Neuronal stem cell (in vitro differentiated cells): Measurements from ENCODE around the gene SLC6A1.

Experiments
- DNase-seq: peaks from one replicate; pipeline ENCODE4 v3.0.0-alpha.2; 2013; ENCODE audit warnings: low spot score
- H2AFZ ChIP-seq: one replicate; pipeline ENCODE4 v1.6.1; 2013; ENCODE audit warnings: mild to moderate bottlenecking, low read length, inconsistent platforms
- H2AK5ac ChIP-seq: 2 replicates; pipeline ENCODE4 v1.6.1; 2013; ENCODE audit warnings: low read depth, mild to moderate bottlenecking, inconsistent platforms, low read length, moderate library complexity, mixed read lengths
- H2BK120ac ChIP-seq: 2 replicates; pipeline ENCODE4 v1.6.1; 2013; ENCODE audit warnings: low read depth, mild to moderate bottlenecking, inconsistent platforms, low read length, moderate library complexity, mixed read lengths
- H2BK12ac ChIP-seq: one replicate; pipeline ENCODE4 v1.6.1; 2013; ENCODE audit warnings: low read length, inconsistent platforms
- H2BK15ac ChIP-seq: 2 replicates; pipeline ENCODE4 v1.6.1; 2013; ENCODE audit warnings: mild to moderate bottlenecking, low read length, inconsistent platforms, mixed read lengths
- H2BK5ac ChIP-seq: one replicate; pipeline ENCODE4 v1.6.1; 2013; ENCODE audit warnings: inconsistent platforms, mild to moderate bottlenecking, low read length, moderate library complexity
- H3K14ac ChIP-seq: one replicate; pipeline ENCODE4 v1.6.1; 2013; ENCODE audit warnings: low read length, inconsistent platforms
- H3K18ac ChIP-seq: 2 replicates; pipeline ENCODE4 v1.6.1; 2013; ENCODE audit warnings: low read length, inconsistent platforms
- H3K23ac ChIP-seq: 2 replicates; pipeline ENCODE4 v1.6.1; 2013; ENCODE audit warnings: low read depth, mild to moderate bottlenecking, mixed read lengths, low read length, inconsistent platforms; ENCODE audit not compliant: poor library complexity
- H3K27ac ChIP-seq: replicated peaks from 3 replicates; pipeline ENCODE4 v1.5.1; 2013; ENCODE audit warnings: low read length, inconsistent platforms
- H3K27me3 ChIP-seq, 3 experiments: 2 replicates each; pipeline ENCODE4 v1.6.1; 2013; ENCODE audit warnings: low read length in 3 of 3, mild to moderate bottlenecking in 2 of 3, inconsistent platforms in 1 of 3, low read depth in 1 of 3, mixed read lengths in 1 of 3, moderate library complexity in 1 of 3; ENCODE audit not compliant: control insufficient read depth in 3 of 3, insufficient read depth in 3 of 3
- H3K36me3 ChIP-seq, 2 donors: replicated peaks in 1 of 2; 2 replicates each; pipeline ENCODE4 v1.6.1; 2013; ENCODE audit warnings: low read length in 2 of 2; ENCODE audit not compliant: control insufficient read depth in 2 of 2, insufficient read depth in 2 of 2
- H3K4ac ChIP-seq: 2 replicates; pipeline ENCODE4 v1.6.1; 2013; ENCODE audit warnings: inconsistent platforms, mild to moderate bottlenecking, low read length, moderate library complexity
- H3K4me1 ChIP-seq, 2 donors: 1 replicate in 1 of 2; 2 replicates in 1 of 2; pipeline ENCODE4 v1.6.1; 2013; ENCODE audit warnings: low read length in 2 of 2, low read depth in 1 of 2; ENCODE audit not compliant: control insufficient read depth in 2 of 2, insufficient read depth in 1 of 2
- H3K4me2 ChIP-seq: one replicate; pipeline ENCODE4 v1.6.1; 2013; ENCODE audit warnings: mild to moderate bottlenecking, low read length, inconsistent platforms; ENCODE audit not compliant: insufficient read depth, poor library complexity, severe bottlenecking
- H3K4me3 ChIP-seq, 2 donors: 2 replicates each; pipeline ENCODE4 v1.5.1; 2013; ENCODE audit warnings: low read length in 2 of 2, mild to moderate bottlenecking in 2 of 2, inconsistent platforms in 1 of 2, moderate library complexity in 1 of 2
- H3K79me1 ChIP-seq: one replicate; pipeline ENCODE4 v1.6.1; 2013; ENCODE audit warnings: low read depth, mild to moderate bottlenecking, inconsistent platforms, low read length, moderate library complexity
- H3K9ac ChIP-seq: one replicate; pipeline ENCODE4 v1.6.1; 2013; ENCODE audit warnings: mild to moderate bottlenecking, low read depth, low read length, inconsistent platforms; ENCODE audit not compliant: poor library complexity
- H3K9me3 ChIP-seq, 2 donors: replicated peaks in 1 of 2; 2 replicates each; pipeline versions ENCODE3 to v1.6.1; 2013; ENCODE audit warnings: low read length in 2 of 2, mild to moderate bottlenecking in 2 of 2, inconsistent platforms in 1 of 2, low read depth in 1 of 2, mixed read lengths in 1 of 2, moderate library complexity in 1 of 2; ENCODE audit not compliant: control insufficient read depth in 2 of 2, insufficient read depth in 1 of 2
- H4K8ac ChIP-seq: one replicate; pipeline ENCODE4 v1.6.1; 2013; ENCODE audit warnings: low read depth, mild to moderate bottlenecking, inconsistent platforms, low read length, moderate library complexity
- H4K91ac ChIP-seq: one replicate; pipeline ENCODE4 v1.6.1; 2013; ENCODE audit warnings: low read length, low read depth, mild to moderate bottlenecking, inconsistent platforms; ENCODE audit not compliant: poor library complexity
- WGBS, 2 donors: extraction: QIAGEN DNeasy Blood & Tissue Kit; methylation state at CpG; one replicate each; pipeline ENCODE4 v1.1.7; 2013; ENCODE audit warnings: missing lambda C conversion rate in 2 of 2, mixed read lengths in 1 of 2; ENCODE audit not compliant: insufficient read length in 2 of 2, insufficient replicate concordance in 1 of 2; ENCODE audit errors: extremely low coverage in 2 of 2; 5-methylcytosine and 5-hydroxymethylcytosine counted together

The SLC6A1 gene

GRCh38 chr3:10962481-10963036 is 30.0 kb upstream of the SLC6A1 start:
- no peak overlapping the region for H2BK15ac ChIP-seq
- H3K4ac ChIP-seq: no peak overlapping the region
- H3K27ac ChIP-seq: no peak overlapping the region
- H3K4me3 ChIP-seq: no peak overlapping the region
- H3K18ac ChIP-seq: no peak overlapping the region
- H3K36me3 ChIP-seq: no peaks in the 10 kb centered on the region
- H2AK5ac ChIP-seq: no peak overlapping the region
- peaks cover 0 to 3% (median 0%) of the 10 kb centered on the region in 3 experiments for H3K27me3 ChIP-seq
- H3K14ac ChIP-seq: no peak overlapping the region
- peaks cover 2% of the 10 kb centered on the region for H3K79me1 ChIP-seq
- no CpG with 5 or more reads among the region's 5 CpGs for WGBS, 2 donors
- no peak overlapping the region for H2AFZ ChIP-seq
- H3K4me1 ChIP-seq: no peaks in the 10 kb centered on the region
- no peak for DNase-seq
- no peaks in the 10 kb centered on the region for H3K9me3 ChIP-seq
- no peak overlapping the region for H4K91ac ChIP-seq
- no peak overlapping the region for H2BK120ac ChIP-seq
- no peak overlapping the region for H2BK12ac ChIP-seq
- H2BK5ac ChIP-seq: no peak overlapping the region
- no peak overlapping the region for H3K9ac ChIP-seq
- no peak overlapping the region for H3K4me2 ChIP-seq
- H4K8ac ChIP-seq: no peak overlapping the region
- no peak overlapping the region for H3K23ac ChIP-seq

- Histone ChIP-seq H3K4me1 (no peaks in the 10 kb centered on the region), H2BK15ac (no peak overlapping the region), H3K4ac (no peak overlapping the region), H2AK5ac (no peak overlapping the region), H2BK120ac (no peak overlapping the region), H3K4me2 (no peak overlapping the region), H3K9ac (no peak overlapping the region), H3K27me3 (peaks cover 0 to 3% (median 0%) of the 10 kb centered on the region in 3 experiments), H2BK5ac (no peak overlapping the region), H4K91ac (no peak overlapping the region), H3K4me3 (no peak overlapping the region), H3K36me3 (no peaks in the 10 kb centered on the region), H3K18ac (no peak overlapping the region), H2BK12ac (no peak overlapping the region), H3K23ac (no peak overlapping the region), H3K79me1 (peaks cover 2% of the 10 kb centered on the region), H3K27ac (no peak overlapping the region), H3K9me3 (no peaks in the 10 kb centered on the region), H2AFZ (no peak overlapping the region), H3K14ac (no peak overlapping the region), H4K8ac (no peak overlapping the region)
- no CpG with 5 or more reads among the region's 6 CpGs for WGBS, 2 donors
- DNase-seq: peak; percentile 69
Observed at GRCh38 chr3:10964537-10965167, 27.9 kb upstream of the SLC6A1 start.

GRCh38 chr3:10968401-10968800 is 24.1 kb upstream of the SLC6A1 start:
- H3K27me3 ChIP-seq: peaks cover 0 to 1% (median 0%) of the 10 kb centered on the region in 3 experiments
- no peak overlapping the region for H2BK120ac ChIP-seq
- H3K4me1 ChIP-seq: no peaks in the 10 kb centered on the region
- no peaks in the 10 kb centered on the region for H3K9me3 ChIP-seq
- no peak overlapping the region for H4K8ac ChIP-seq
- no peak overlapping the region for H2AFZ ChIP-seq
- DNase-seq: no peak
- no peak overlapping the region for H3K4ac ChIP-seq
- H3K27ac ChIP-seq: no peak overlapping the region
- H4K91ac ChIP-seq: no peak overlapping the region
- no peak overlapping the region for H3K4me3 ChIP-seq
- no peak overlapping the region for H3K4me2 ChIP-seq
- no peak overlapping the region for H2BK12ac ChIP-seq
- H3K79me1 ChIP-seq: peaks cover 2% of the 10 kb centered on the region
- no peak overlapping the region for H2BK5ac ChIP-seq
- H2BK15ac ChIP-seq: no peak overlapping the region
- no peak overlapping the region for H3K18ac ChIP-seq
- H3K23ac ChIP-seq: no peak overlapping the region
- H3K14ac ChIP-seq: no peak overlapping the region
- no peaks in the 10 kb centered on the region for H3K36me3 ChIP-seq
- H2AK5ac ChIP-seq: no peak overlapping the region
- H3K9ac ChIP-seq: no peak overlapping the region
- no CpG with 5 or more reads among the region's 4 CpGs for WGBS, 2 donors

- Histone ChIP-seq H2BK12ac (no peak overlapping the region), H3K27ac (no peak overlapping the region), H2BK120ac (no peak overlapping the region), H3K9ac (no peak overlapping the region), H3K9me3 (no peaks in the 10 kb centered on the region), H2BK5ac (no peak overlapping the region), H4K8ac (no peak overlapping the region), H3K18ac (no peak overlapping the region), H3K27me3 (peaks cover 0 to 4% (median 0%) of the 10 kb centered on the region in 3 experiments), H3K4me3 (no peak overlapping the region), H3K4me2 (no peak overlapping the region), H3K23ac (no peak overlapping the region), H2BK15ac (no peak overlapping the region), H3K36me3 (no peaks in the 10 kb centered on the region), H2AFZ (no peak overlapping the region), H4K91ac (no peak overlapping the region), H3K4ac (no peak overlapping the region), H2AK5ac (no peak overlapping the region), H3K79me1 (peaks cover 2% of the 10 kb centered on the region), H3K14ac (no peak overlapping the region), H3K4me1 (no peaks in the 10 kb centered on the region)
- DNase-seq: no peak
- no CpG with 5 or more reads among the region's 5 CpGs for WGBS, 2 donors
Observed at GRCh38 chr3:10970306-10970960, 22.1 kb upstream of the SLC6A1 start.
